Activated CD8-positive, alpha-beta memory T cell treated with anti-CD3 and anti-CD28 coated beads, Interleukin-2, amount 50 U/mL, for 24 hours (primary cell): Measurements from ENCODE around the gene CLRN2.
"Not testable (repeated sequence)": the region's sequence is repeated elsewhere in the genome, so short reads cannot be mapped to it uniquely, and the experiment has no call there.

Source experiments
- DNase-seq: peaks from one replicate; pipeline ENCODE4 v3.0.0-alpha.2; 2020; ENCODE audit errors: extremely low read depth

CLRN2 gene

GRCh38 chr4:17545374-17546140 lies 30.6 kb downstream of the CLRN2 start:
- no peak for DNase-seq

DNA sequence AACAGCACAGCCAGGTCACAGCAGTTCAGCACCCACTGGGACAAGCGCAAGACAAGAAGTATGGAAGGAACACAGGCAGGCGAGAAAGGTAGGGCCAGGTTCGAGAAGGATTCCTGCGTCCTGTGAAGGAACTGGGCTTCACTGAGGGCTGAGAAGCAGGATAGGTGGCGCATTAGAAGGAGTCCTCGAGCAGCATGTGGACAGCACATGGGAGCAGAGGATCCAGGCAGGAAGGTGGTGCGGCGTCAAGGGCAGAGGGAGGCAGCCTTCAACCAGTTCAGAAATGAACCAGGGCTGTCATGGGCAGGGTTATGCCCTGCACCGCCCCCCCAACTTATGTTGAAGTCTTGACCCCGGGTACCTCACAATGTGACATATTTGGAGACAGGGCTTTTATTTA lies 31.3 kb downstream of the CLRN2 start:
- no peak for DNase-seq

GRCh38 chr4:17546678-17547077 lies 31.7 kb downstream of the CLRN2 start:
- no peak for DNase-seq

DNA sequence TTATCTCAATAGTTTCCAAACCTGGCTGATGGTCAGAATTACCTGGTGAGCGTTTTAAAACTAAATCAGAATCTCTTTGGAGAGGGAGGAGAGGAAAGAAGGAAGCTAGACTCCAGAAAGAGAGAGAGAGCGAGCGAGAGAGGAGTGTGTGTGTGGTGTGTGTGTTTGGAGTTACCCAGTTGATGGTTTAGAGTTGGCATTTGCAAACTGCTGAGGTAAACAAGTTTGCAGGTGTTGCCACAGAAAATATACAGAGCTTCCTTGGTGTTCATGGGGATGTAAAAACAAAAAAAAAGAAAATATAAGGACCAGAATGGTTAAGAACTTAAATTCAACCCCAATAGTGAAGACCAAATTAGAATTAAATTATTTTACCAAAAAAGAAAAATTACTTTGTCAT lies 35.6 kb downstream of the CLRN2 start:
- DNase-seq = no peak

DNA sequence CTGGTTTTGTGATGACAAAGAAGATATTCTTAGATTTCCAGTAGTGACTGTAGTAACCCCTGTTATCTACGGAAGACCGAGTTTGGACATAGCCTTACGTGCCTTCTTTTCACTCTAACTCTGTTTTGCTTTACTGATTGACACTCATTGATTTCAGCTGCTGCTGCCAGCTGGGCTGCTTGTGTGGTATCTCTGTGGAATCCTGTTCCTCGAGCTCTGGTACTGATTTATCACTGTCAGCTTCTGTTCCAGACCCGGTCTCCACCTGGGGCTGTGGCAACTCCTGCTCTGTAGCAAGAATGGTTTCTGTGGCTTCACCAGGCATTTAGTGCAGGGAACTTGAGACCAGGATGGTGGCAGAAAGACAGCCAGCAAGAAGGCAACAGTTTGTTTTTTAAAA lies 37.5 kb downstream of the CLRN2 start:
- DNase-seq = no peak

GRCh38 chr4:17554568-17554967 lies 39.6 kb downstream of the CLRN2 start:
- DNase-seq = no peak

- no peak for DNase-seq
These were observed 41.5 kb downstream of the CLRN2 start for GRCh38 chr4:17556498-17556897.

- DNase-seq = no peak
These were observed 42.9 kb downstream of the CLRN2 start for GRCh38 chr4:17557880-17558279.

- no peak for DNase-seq
These were observed 44.2 kb downstream of the CLRN2 start for GRCh38 chr4:17558941-17559708.

GRCh38 chr4:17559709-17560048 lies 44.7 kb downstream of the CLRN2 start:
- no peak for DNase-seq

- DNase-seq = no peak
These were observed 45.2 kb downstream of the CLRN2 start for GRCh38 chr4:17560065-17560673.

DNA sequence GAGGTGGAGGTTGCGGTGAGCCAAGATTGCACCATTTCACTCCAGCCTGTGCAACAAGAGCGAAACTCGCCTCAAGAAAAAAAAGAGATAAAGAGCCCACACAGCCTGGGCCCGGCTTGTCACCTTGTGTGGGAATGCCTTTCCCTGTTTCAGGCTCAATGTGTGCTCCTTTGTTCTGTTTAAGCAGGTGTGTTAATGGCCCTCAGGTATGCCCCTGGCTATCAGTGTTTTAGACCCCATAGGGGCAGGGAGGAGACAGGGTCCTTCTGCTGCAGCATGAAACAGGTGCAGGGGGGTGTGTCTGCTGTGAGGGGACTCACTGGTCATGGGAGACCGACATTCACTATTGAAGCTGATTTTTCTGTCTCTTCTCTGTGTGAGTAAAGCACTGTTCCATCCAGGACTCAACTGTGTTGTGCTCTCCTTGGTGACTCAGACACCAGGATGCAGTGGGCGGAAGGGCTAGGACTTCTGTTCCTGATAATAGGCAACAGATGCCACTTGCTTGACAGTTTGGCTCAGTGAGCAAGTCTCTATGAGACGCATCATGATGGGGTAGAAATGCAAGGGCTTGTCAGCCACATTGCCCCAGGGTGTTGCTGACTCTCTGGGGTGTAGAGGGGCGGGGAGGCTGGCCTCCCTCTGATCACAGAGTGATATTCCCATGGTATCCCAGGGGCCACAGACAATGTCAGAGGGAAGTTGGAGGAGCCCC lies 46.4 kb downstream of the CLRN2 start:
- DNase-seq = no peak

GRCh38 chr4:17562157-17562556 lies 47.2 kb downstream of the CLRN2 start:
- DNase-seq = no peak

GRCh38 chr4:17565846-17566245 lies 50.9 kb downstream of the CLRN2 start:
- no peak for DNase-seq

GRCh38 chr4:17567271-17567670 lies 52.3 kb downstream of the CLRN2 start:
- no peak for DNase-seq

DNA sequence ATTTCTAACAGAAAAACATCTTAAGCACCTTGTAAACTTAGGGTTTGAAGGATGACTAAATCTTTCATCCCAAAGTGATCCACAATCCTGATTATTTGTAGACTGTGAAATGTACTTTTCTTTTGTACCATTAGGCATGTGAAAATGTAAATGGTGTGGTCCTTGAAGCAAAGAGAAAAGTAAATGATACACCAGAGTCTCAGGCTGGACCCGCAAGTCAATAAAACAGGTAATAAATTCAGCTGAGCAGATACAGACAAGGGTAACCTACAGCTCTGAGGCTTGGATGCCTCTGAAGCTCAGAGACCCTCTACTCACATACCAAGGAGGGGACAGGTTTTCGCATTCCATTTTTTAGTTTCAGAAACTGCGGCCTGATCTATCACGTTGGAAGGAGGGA lies 59.2 kb downstream of the CLRN2 start:
- DNase-seq = no peak

GRCh38 chr4:17575177-17575576 lies 60.2 kb downstream of the CLRN2 start:
- DNase-seq = not testable (repeated sequence)
